ENCODE data around the gene EIF2S2.

- TF ChIP-seq SUZ12 (IDR thresholded peaks at IDR 0.05; ENCODE audit: extremely low read depth, insufficient read depth, insufficient read length) (no peak), YY1 (IDR thresholded peaks at IDR 0.05; ENCODE audit: insufficient read depth, insufficient read length) (no peak)
Measured at GRCh38 chr20:34066476-34067090, 45.5 kb downstream of the EIF2S2 start.
